Mucosa of rectum (tissue), 2 donors: ENCODE data around the gene KCNT2.

Experiments used
- H3K27ac ChIP-seq, 2 donors: one replicate each; pipeline ENCODE4 v1.7.0; 2013; ENCODE audit warnings: inconsistent platforms in 2 of 2, low read depth in 2 of 2, low read length in 2 of 2
- H3K27me3 ChIP-seq, 2 donors: one replicate each; pipeline ENCODE4 v1.7.0; 2013; ENCODE audit warnings: low read length in 2 of 2; ENCODE audit not compliant: control insufficient read depth in 2 of 2, insufficient read depth in 2 of 2
- H3K36me3 ChIP-seq, 2 donors: one replicate each; pipeline ENCODE4 v1.7.0; 2013; ENCODE audit warnings: low read length in 2 of 2; ENCODE audit not compliant: control insufficient read depth in 2 of 2, insufficient read depth in 2 of 2
- H3K4me1 ChIP-seq, 2 donors: one replicate each; pipeline ENCODE4 v1.7.0; 2013; ENCODE audit warnings: low read length in 2 of 2, mild to moderate bottlenecking in 1 of 2; ENCODE audit not compliant: control insufficient read depth in 2 of 2, insufficient read depth in 2 of 2
- H3K4me3 ChIP-seq, 2 donors: one replicate each; pipeline ENCODE4 v1.7.0; 2013; ENCODE audit warnings: low read length in 2 of 2
- H3K9ac ChIP-seq, 2 donors: one replicate each; pipeline ENCODE4 v1.7.0; 2013; ENCODE audit warnings: low read length in 2 of 2, low read depth in 1 of 2, mild to moderate bottlenecking in 1 of 2
- H3K9me3 ChIP-seq, 2 donors: one replicate each; pipeline ENCODE4 v1.7.0; 2013; ENCODE audit warnings: low read length in 2 of 2; ENCODE audit not compliant: control insufficient read depth in 2 of 2
- donor health status: healthy.
- donor health status: Normal muscosa, but diverticular disease.

KCNT2 gene

GRCh38 chr1:196409586-196409985, 198.7 kb downstream of the KCNT2 start:
- Histone ChIP-seq H3K9ac (no peak overlapping the region), H3K27me3 (no peaks in the 10 kb centered on the region), H3K4me1 (peaks cover 0 to 2% of the 10 kb centered on the region in 2 donors), H3K4me3 (no peak overlapping the region), H3K27ac (no peak overlapping the region), H3K36me3 (no peaks in the 10 kb centered on the region), H3K9me3 (no peaks in the 10 kb centered on the region)

GRCh38 chr1:196407358-196408051, 200.7 kb downstream of the KCNT2 start:
- H3K9me3 ChIP-seq: no peaks in the 10 kb centered on the region
- no peak overlapping the region for H3K4me3 ChIP-seq
- H3K9ac ChIP-seq: no peak overlapping the region
- no peak overlapping the region for H3K27ac ChIP-seq
- no peaks in the 10 kb centered on the region for H3K27me3 ChIP-seq
- H3K4me1 ChIP-seq: peaks cover 0 to 2% of the 10 kb centered on the region in 2 donors
- no peaks in the 10 kb centered on the region for H3K36me3 ChIP-seq

- no peaks in the 10 kb centered on the region for H3K27me3 ChIP-seq
Observed at GRCh38 chr1:196405839-196406238, 202.4 kb downstream of the KCNT2 start.

GRCh38 chr1:196403803-196404690, 204.2 kb downstream of the KCNT2 start:
- H3K4me3 ChIP-seq: no peak overlapping the region
- H3K36me3 ChIP-seq: no peaks in the 10 kb centered on the region
- H3K27me3 ChIP-seq: no peaks in the 10 kb centered on the region
- no peaks in the 10 kb centered on the region for H3K9me3 ChIP-seq
- no peak overlapping the region for H3K27ac ChIP-seq
- H3K4me1 ChIP-seq: peaks cover 0 to 2% of the 10 kb centered on the region in 2 donors
- no peak overlapping the region for H3K9ac ChIP-seq

More at GRCh38 chr1:196405839-196406238, 202.4 kb downstream of the KCNT2 start:
- no peak overlapping the region for H3K9ac ChIP-seq
- no peaks in the 10 kb centered on the region for H3K36me3 ChIP-seq
- no peak overlapping the region for H3K27ac ChIP-seq
- H3K4me3 ChIP-seq: no peak overlapping the region
- H3K9me3 ChIP-seq: no peaks in the 10 kb centered on the region
- H3K4me1 ChIP-seq: peaks cover 0 to 2% of the 10 kb centered on the region in 2 donors

GRCh38 chr1:196401891-196402290, 206.3 kb downstream of the KCNT2 start:
- Histone ChIP-seq H3K36me3 (no peaks in the 10 kb centered on the region), H3K27ac (no peak overlapping the region), H3K9me3 (no peaks in the 10 kb centered on the region), H3K4me1 (no peaks in the 10 kb centered on the region), H3K27me3 (no peaks in the 10 kb centered on the region), H3K4me3 (no peak overlapping the region), H3K9ac (no peak overlapping the region)

- no peak overlapping the region for H3K27ac ChIP-seq
- no peaks in the 10 kb centered on the region for H3K9me3 ChIP-seq
- no peaks in the 10 kb centered on the region for H3K27me3 ChIP-seq
- no peak overlapping the region for H3K9ac ChIP-seq
- no peak overlapping the region for H3K4me3 ChIP-seq
- no peaks in the 10 kb centered on the region for H3K36me3 ChIP-seq
- H3K4me1 ChIP-seq: no peaks in the 10 kb centered on the region
Observed at GRCh38 chr1:196401452-196401833, 206.8 kb downstream of the KCNT2 start.

- Histone ChIP-seq H3K9me3 (no peaks in the 10 kb centered on the region), H3K27ac (no peak overlapping the region), H3K9ac (no peak overlapping the region), H3K36me3 (no peaks in the 10 kb centered on the region), H3K4me1 (no peaks in the 10 kb centered on the region), H3K27me3 (no peaks in the 10 kb centered on the region), H3K4me3 (no peak overlapping the region)
Observed at GRCh38 chr1:196400478-196401451, 207.5 kb downstream of the KCNT2 start.

- Histone ChIP-seq H3K36me3 (no peaks in the 10 kb centered on the region), H3K27me3 (no peaks in the 10 kb centered on the region), H3K4me1 (no peaks in the 10 kb centered on the region), H3K4me3 (no peak overlapping the region), H3K27ac (no peak overlapping the region), H3K9me3 (no peaks in the 10 kb centered on the region), H3K9ac (no peak overlapping the region)
Observed at GRCh38 chr1:196399713-196400112, 208.5 kb downstream of the KCNT2 start.

- Histone ChIP-seq H3K9ac (no peak overlapping the region), H3K36me3 (no peaks in the 10 kb centered on the region), H3K4me1 (no peaks in the 10 kb centered on the region), H3K9me3 (no peaks in the 10 kb centered on the region), H3K4me3 (no peak overlapping the region), H3K27ac (no peak overlapping the region), H3K27me3 (no peaks in the 10 kb centered on the region)
Observed at GRCh38 chr1:196393742-196394141, 214.5 kb downstream of the KCNT2 start.
